ENCODE measurements around the gene PRR22.

GRCh38 chr19:5814852-5815246, 30.3 kb upstream of the PRR22 start:
- no peak for TF ChIP-seq JUND (IDR thresholded peaks at IDR 0.05)
- no peak for TF ChIP-seq TCF7L2 (IDR thresholded peaks at IDR 0.05; ENCODE audit: borderline replicate concordance, extremely low read depth, insufficient read depth, insufficient read length)

Measured in HCT116 (cell line).